H9 (cell line): Measurements from ENCODE around the gene MIA3. TPM values are rescaled to one million over a fixed set of nuclear protein-coding genes. Genes with fewer than 3 reads are reported as not detected.

Experiments used
- DNase-seq: peaks from one replicate; pipeline ENCODE4 v3.0.0-alpha.2; 2017
- H2AFZ ChIP-seq: one replicate; pipeline ENCODE4 v1.6.1; 2013; ENCODE audit warnings: mild to moderate bottlenecking, low read length, control low read depth, moderate library complexity
- H2AK5ac ChIP-seq: 2 replicates; pipeline ENCODE4 v1.6.1; 2013; ENCODE audit warnings: low read length, control low read depth, mixed read lengths; ENCODE audit not compliant: insufficient read length
- H2BK120ac ChIP-seq: one replicate; pipeline ENCODE4 v1.6.1; 2013; ENCODE audit warnings: low read depth, mild to moderate bottlenecking, low read length, control low read depth, inconsistent platforms; ENCODE audit not compliant: poor library complexity, severe bottlenecking
- H2BK12ac ChIP-seq: 2 replicates; pipeline ENCODE4 v1.6.1; 2013; ENCODE audit warnings: low read length, control low read depth, mixed read lengths, low read depth; ENCODE audit not compliant: insufficient read length
- H2BK15ac ChIP-seq: 2 replicates; pipeline ENCODE4 v1.6.1; 2013; ENCODE audit warnings: low read depth, low read length, control low read depth
- H2BK20ac ChIP-seq: one replicate; pipeline ENCODE4 v1.6.1; 2013; ENCODE audit warnings: low read depth, mild to moderate bottlenecking, low read length, control low read depth, inconsistent platforms; ENCODE audit not compliant: poor library complexity, severe bottlenecking
- H2BK5ac ChIP-seq: 2 replicates; pipeline ENCODE4 v1.6.1; 2013; ENCODE audit warnings: low read length, control low read depth, mixed read lengths; ENCODE audit not compliant: insufficient read length
- H3K14ac ChIP-seq: 2 replicates; pipeline ENCODE4 v1.6.1; 2013; ENCODE audit warnings: low read length, control low read depth; ENCODE audit not compliant: insufficient read depth
- H3K18ac ChIP-seq: 2 replicates; pipeline ENCODE4 v1.6.1; 2013; ENCODE audit warnings: low read depth, mild to moderate bottlenecking, mixed read lengths, low read length, control low read depth; ENCODE audit not compliant: insufficient read length
- H3K23ac ChIP-seq: 2 replicates; pipeline ENCODE4 v1.6.1; 2013; ENCODE audit warnings: low read length, control low read depth, mixed read lengths, low read depth; ENCODE audit not compliant: insufficient read length
- H3K23me2 ChIP-seq: 2 replicates; pipeline ENCODE4 v1.6.1; 2013; ENCODE audit warnings: low read depth, mild to moderate bottlenecking, mixed read lengths, low read length, control low read depth; ENCODE audit not compliant: insufficient read length, poor library complexity, severe bottlenecking
- H3K27ac ChIP-seq: 2 replicates; pipeline ENCODE4 v1.5.1; 2013; ENCODE audit warnings: low read length, control low read depth, mixed read lengths, low read depth; ENCODE audit not compliant: insufficient read length
- H3K27me3 ChIP-seq: 2 replicates; pipeline ENCODE4 v1.6.1; 2013; ENCODE audit warnings: low read length, control low read depth, inconsistent platforms; ENCODE audit not compliant: insufficient read depth
- H3K4ac ChIP-seq: 2 replicates; pipeline ENCODE4 v1.6.1; 2013; ENCODE audit warnings: low read depth, mild to moderate bottlenecking, control low read depth, inconsistent platforms, low read length, moderate library complexity
- H3K4me1 ChIP-seq: 2 replicates; pipeline ENCODE4 v1.6.1; 2013; ENCODE audit warnings: low read length, control low read depth, inconsistent platforms; ENCODE audit not compliant: insufficient read depth
- H3K4me2 ChIP-seq: 2 replicates; pipeline ENCODE4 v1.6.1; 2013; ENCODE audit warnings: low read length, control low read depth, mixed read lengths; ENCODE audit not compliant: insufficient read length, insufficient read depth
- H3K56ac ChIP-seq: 2 replicates; pipeline ENCODE4 v1.6.1; 2013; ENCODE audit warnings: low read depth, mild to moderate bottlenecking, mixed read lengths, low read length, control low read depth; ENCODE audit not compliant: insufficient read length
- H3K79me1 ChIP-seq: 2 replicates; pipeline ENCODE4 v1.6.1; 2013; ENCODE audit warnings: low read depth, mild to moderate bottlenecking, moderate library complexity, low read length, control low read depth, inconsistent platforms; ENCODE audit not compliant: insufficient read depth, poor library complexity, severe bottlenecking
- H3K79me2 ChIP-seq: 2 replicates; pipeline ENCODE4 v1.6.1; 2013; ENCODE audit warnings: low read length, control low read depth, inconsistent platforms; ENCODE audit not compliant: insufficient read depth
- H3K9ac ChIP-seq: 2 replicates; pipeline ENCODE4 v1.6.1; 2013; ENCODE audit warnings: low read length, control low read depth, mixed read lengths; ENCODE audit not compliant: insufficient read length; ENCODE audit errors: extremely low read depth
- H3K9me3 ChIP-seq: one replicate; pipeline ENCODE4 v1.6.1; 2013; ENCODE audit warnings: low read depth, low read length, inconsistent platforms; ENCODE audit not compliant: control insufficient read depth
- H3T11ph ChIP-seq: one replicate; pipeline ENCODE4 v1.6.1; 2013; ENCODE audit warnings: mild to moderate bottlenecking, low read length, control low read depth, inconsistent platforms
- H4K20me1 ChIP-seq: one replicate; pipeline ENCODE4 v1.6.1; 2013; ENCODE audit not compliant: control insufficient read depth, insufficient read length, insufficient read depth
- H4K5ac ChIP-seq: 2 replicates; pipeline ENCODE4 v1.6.1; 2013; ENCODE audit warnings: low read depth, mild to moderate bottlenecking, mixed read lengths, low read length, control low read depth; ENCODE audit not compliant: insufficient read length
- H4K8ac ChIP-seq: replicated peaks from 2 replicates; pipeline ENCODE4 v1.6.1; 2013; ENCODE audit warnings: low read length, control low read depth, mixed read lengths, low read depth; ENCODE audit not compliant: insufficient read length
- H4K91ac ChIP-seq: 2 replicates; pipeline ENCODE4 v1.6.1; 2013; ENCODE audit warnings: low read depth, mild to moderate bottlenecking, moderate library complexity, mixed read lengths, low read length, control low read depth; ENCODE audit not compliant: insufficient read length
- H3K27ac Mint-ChIP-seq, 3 experiments: 2 replicates in 2 of 3; 3 replicates in 1 of 3; pipeline ENCODE4 v1.8.0; 2020 to 2021; ENCODE audit warnings: mixed read lengths in 3 of 3, mild to moderate bottlenecking in 1 of 3, moderate library complexity in 1 of 3
- H3K27me3 Mint-ChIP-seq: 2 replicates; pipeline ENCODE4 v1.8.0; 2021; ENCODE audit warnings: low read depth, mild to moderate bottlenecking, moderate library complexity, mixed read lengths
- H3K36me3 Mint-ChIP-seq, 3 experiments: 2 replicates in 2 of 3; 3 replicates in 1 of 3; pipeline ENCODE4 v1.8.0; 2020 to 2021; ENCODE audit warnings: low read depth in 3 of 3, mixed read lengths in 3 of 3; ENCODE audit not compliant: insufficient read depth in 1 of 3
- H3K4me1 Mint-ChIP-seq, 2 experiments: 2 replicates each; pipeline ENCODE4 v1.8.0; 2020; ENCODE audit warnings: mixed read lengths in 2 of 2
- H3K4me3 Mint-ChIP-seq, 2 experiments: 2 replicates in 1 of 2; 3 replicates in 1 of 2; pipeline ENCODE4 v1.8.0; 2020 to 2021; ENCODE audit warnings: mild to moderate bottlenecking in 2 of 2, mixed read lengths in 2 of 2, moderate library complexity in 1 of 2
- H3K9me3 Mint-ChIP-seq, 2 experiments: 2 replicates in 1 of 2; 3 replicates in 1 of 2; pipeline ENCODE4 v1.8.0; 2020; ENCODE audit warnings: mild to moderate bottlenecking in 2 of 2, mixed read lengths in 2 of 2, moderate library complexity in 1 of 2
- WGBS: extraction: QIAGEN DNeasy Blood & Tissue Kit; methylation state at CpG from one replicate; pipeline ENCODE4 v1.1.7; 2013; ENCODE audit warnings: missing lambda C conversion rate, low lambda C conversion rate, mixed read lengths; ENCODE audit not compliant: insufficient read length; ENCODE audit errors: extremely low coverage; 5-methylcytosine and 5-hydroxymethylcytosine counted together
- total RNA-seq: library from RNA; stranded (reverse); gene quantifications from 2 replicates; pipeline ENCODE4 v1.2.1, GENCODE V29; 2021
- TF ChIP-seq, protein P1 (sequence below): fragments of 200-600 bp; sonication (generic); conservative IDR thresholded peaks from 3 replicates; pipeline ENCODE4 v1.8.0; 2021; ENCODE audit warnings: antibody characterized with exemption, mild to moderate bottlenecking

MIA3 gene
- total RNA-seq, 1 experiment from 2014 or later = 55.5 TPM

GRCh38 chr1:222570837-222571236 lies 47.1 kb upstream of the MIA3 start:
- H3K18ac ChIP-seq = no peak overlapping the region
- H3K9me3 ChIP-seq = no peaks in the 10 kb centered on the region
- H3K79me2 ChIP-seq = no peaks in the 10 kb centered on the region; the same call in 1 of the 2 replicates
- no peaks in the 10 kb centered on the region for H3K4me1 ChIP-seq
- no peaks in the 10 kb centered on the region for H3K23me2 ChIP-seq
- H3K4me2 ChIP-seq = no peak overlapping the region
- no peak overlapping the region for H4K8ac ChIP-seq
- H2BK12ac ChIP-seq = no peak overlapping the region
- H3K4me1 Mint-ChIP-seq = no peaks in the 10 kb centered on the region
- H3K27me3 Mint-ChIP-seq = no peaks in the 10 kb centered on the region
- no peak overlapping the region for H3K27ac Mint-ChIP-seq
- no peak overlapping the region for H3T11ph ChIP-seq
- no peak for DNase-seq
- no peaks in the 10 kb centered on the region for H3K79me1 ChIP-seq
- TF ChIP-seq, protein P1, sequence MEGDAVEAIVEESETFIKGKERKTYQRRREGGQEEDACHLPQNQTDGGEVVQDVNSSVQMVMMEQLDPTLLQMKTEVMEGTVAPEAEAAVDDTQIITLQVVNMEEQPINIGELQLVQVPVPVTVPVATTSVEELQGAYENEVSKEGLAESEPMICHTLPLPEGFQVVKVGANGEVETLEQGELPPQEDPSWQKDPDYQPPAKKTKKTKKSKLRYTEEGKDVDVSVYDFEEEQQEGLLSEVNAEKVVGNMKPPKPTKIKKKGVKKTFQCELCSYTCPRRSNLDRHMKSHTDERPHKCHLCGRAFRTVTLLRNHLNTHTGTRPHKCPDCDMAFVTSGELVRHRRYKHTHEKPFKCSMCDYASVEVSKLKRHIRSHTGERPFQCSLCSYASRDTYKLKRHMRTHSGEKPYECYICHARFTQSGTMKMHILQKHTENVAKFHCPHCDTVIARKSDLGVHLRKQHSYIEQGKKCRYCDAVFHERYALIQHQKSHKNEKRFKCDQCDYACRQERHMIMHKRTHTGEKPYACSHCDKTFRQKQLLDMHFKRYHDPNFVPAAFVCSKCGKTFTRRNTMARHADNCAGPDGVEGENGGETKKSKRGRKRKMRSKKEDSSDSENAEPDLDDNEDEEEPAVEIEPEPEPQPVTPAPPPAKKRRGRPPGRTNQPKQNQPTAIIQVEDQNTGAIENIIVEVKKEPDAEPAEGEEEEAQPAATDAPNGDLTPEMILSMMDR = no peak
- H3K4me3 Mint-ChIP-seq = no peak overlapping the region
- peaks cover 14 to 53% (median 36%) of the 10 kb centered on the region in 3 experiments; a peak in 6 of 7 replicates for H3K36me3 Mint-ChIP-seq
- H3K9me3 Mint-ChIP-seq = no peaks in the 10 kb centered on the region
- H3K14ac ChIP-seq = no peak overlapping the region
- no peak overlapping the region for H3K23ac ChIP-seq
- H2BK120ac ChIP-seq = no peak overlapping the region
- H3K4ac ChIP-seq = no peak overlapping the region
- no peaks in the 10 kb centered on the region for H4K20me1 ChIP-seq
- H3K27me3 ChIP-seq = no peaks in the 10 kb centered on the region
- no peak overlapping the region for H3K56ac ChIP-seq
- no peak overlapping the region for H4K91ac ChIP-seq
- H4K5ac ChIP-seq = no peak overlapping the region
- no CpG with 5 or more reads among the region's 1 CpG for WGBS
- no peak overlapping the region for H2AK5ac ChIP-seq
- no peak overlapping the region for H3K9ac ChIP-seq
- H3K27ac ChIP-seq = no peak overlapping the region
- no peak overlapping the region for H2BK20ac ChIP-seq
- no peak overlapping the region for H2BK5ac ChIP-seq
- H2BK15ac ChIP-seq = no peak overlapping the region
- no peak overlapping the region for H2AFZ ChIP-seq
